HepG2 (cell line): Measurements from ENCODE around the gene LRRC55.

ENCODE experiments used
- E2F1 ChIP-seq: sonication (generic); formaldehyde crosslinking; IDR thresholded peaks from 2 replicates; pipeline ENCODE4 v1.5.0; 2020; ENCODE audit warnings: missing genetic modification reagents
- HCFC1 ChIP-seq: fragments of 150-350 bp; IDR thresholded peaks from 2 replicates; pipeline ENCODE4 v1.6.1; 2014; ENCODE audit warnings: low read depth, low read length
- MAX ChIP-seq: IDR thresholded peaks from 2 replicates; pipeline ENCODE4 v1.6.1; 2012; ENCODE audit warnings: inconsistent platforms
- ZBTB3 ChIP-seq: sonication (generic); formaldehyde crosslinking; IDR thresholded peaks from 2 replicates; pipeline ENCODE4 v1.4.0; 2020; ENCODE audit warnings: low read depth, mild to moderate bottlenecking, moderate library complexity, missing genetic modification reagents, borderline replicate concordance

GRCh38 chr11:57210781-57211180 lies 29.0 kb downstream of the LRRC55 start:
- TF ChIP-seq E2F1 (CRISPR knock-in tag) (no peak), ZBTB3 (CRISPR knock-in tag) (no peak), HCFC1 (no peak), MAX (no peak)
